ENCODE results near the gene ESPNL.
"Not testable (repeated sequence)": the region's sequence is repeated elsewhere in the genome, so short reads cannot be mapped to it uniquely, and the experiment has no call there.

ESPNL gene

GRCh38 chr2:238160206-238161129 is 60.3 kb downstream of the ESPNL start:
- no peak for DNase-seq
- in situ Hi-C loops (cut with HindIII; ENCODE audit: low pct_ligation_motif_present, low pct_unique_long_range_greater_than_20kb, low sequenced_read_pairs) = no loop called here

GRCh38 chr2:238161291-238162051 is 61.3 kb downstream of the ESPNL start:
- in situ Hi-C loops (cut with HindIII; ENCODE audit: low pct_ligation_motif_present, low pct_unique_long_range_greater_than_20kb, low sequenced_read_pairs) = no loop called here
- no peak for DNase-seq

GRCh38 chr2:238162251-238162845 is 62.2 kb downstream of the ESPNL start:
- no peak for DNase-seq
- in situ Hi-C loops (cut with HindIII; ENCODE audit: low pct_ligation_motif_present, low pct_unique_long_range_greater_than_20kb, low sequenced_read_pairs) = no loop called here

GRCh38 chr2:238162846-238163441 is 62.8 kb downstream of the ESPNL start:
- in situ Hi-C loops (cut with HindIII; ENCODE audit: low pct_ligation_motif_present, low pct_unique_long_range_greater_than_20kb, low sequenced_read_pairs) = no loop called here
- DNase-seq = peak; percentile 57

GRCh38 chr2:238163481-238164198 is 63.5 kb downstream of the ESPNL start:
- in situ Hi-C loops (cut with HindIII; ENCODE audit: low pct_ligation_motif_present, low pct_unique_long_range_greater_than_20kb, low sequenced_read_pairs) = no loop called here
- no peak for DNase-seq

- DNase-seq = no peak
- in situ Hi-C loops (cut with HindIII; ENCODE audit: low pct_ligation_motif_present, low pct_unique_long_range_greater_than_20kb, low sequenced_read_pairs) = no loop called here
Observed at GRCh38 chr2:238164906-238165287, 64.8 kb downstream of the ESPNL start.

- DNase-seq = no peak
- in situ Hi-C loops (cut with HindIII; ENCODE audit: low pct_ligation_motif_present, low pct_unique_long_range_greater_than_20kb, low sequenced_read_pairs) = no loop called here
Observed at GRCh38 chr2:238165288-238165921, 65.3 kb downstream of the ESPNL start.

GRCh38 chr2:238166391-238167343 is 66.5 kb downstream of the ESPNL start:
- in situ Hi-C loops (cut with HindIII; ENCODE audit: low pct_ligation_motif_present, low pct_unique_long_range_greater_than_20kb, low sequenced_read_pairs) = no loop called here
- DNase-seq = no peak

GRCh38 chr2:238167344-238167715 is 67.2 kb downstream of the ESPNL start:
- in situ Hi-C loops (cut with HindIII; ENCODE audit: low pct_ligation_motif_present, low pct_unique_long_range_greater_than_20kb, low sequenced_read_pairs) = no loop called here

GRCh38 chr2:238167761-238168160 is 67.6 kb downstream of the ESPNL start:
- DNase-seq = no peak
- in situ Hi-C loops (cut with HindIII; ENCODE audit: low pct_ligation_motif_present, low pct_unique_long_range_greater_than_20kb, low sequenced_read_pairs) = no loop called here

More at GRCh38 chr2:238167344-238167715, 67.2 kb downstream of the ESPNL start:
- DNase-seq = no peak

- in situ Hi-C loops (cut with HindIII; ENCODE audit: low pct_ligation_motif_present, low pct_unique_long_range_greater_than_20kb, low sequenced_read_pairs) = no loop called here
- DNase-seq = no peak
Observed at GRCh38 chr2:238168196-238169047, 68.3 kb downstream of the ESPNL start.

- DNase-seq = peak; percentile 56
- in situ Hi-C loops (cut with HindIII; ENCODE audit: low pct_ligation_motif_present, low pct_unique_long_range_greater_than_20kb, low sequenced_read_pairs) = no loop called here
Observed at GRCh38 chr2:238169048-238169707, 69.0 kb downstream of the ESPNL start.

GRCh38 chr2:238169708-238170251 is 69.6 kb downstream of the ESPNL start:
- in situ Hi-C loops (cut with HindIII; ENCODE audit: low pct_ligation_motif_present, low pct_unique_long_range_greater_than_20kb, low sequenced_read_pairs) = no loop called here

GRCh38 chr2:238170386-238171071 is 70.4 kb downstream of the ESPNL start:
- no peak for DNase-seq
- in situ Hi-C loops (cut with HindIII; ENCODE audit: low pct_ligation_motif_present, low pct_unique_long_range_greater_than_20kb, low sequenced_read_pairs) = no loop called here

More at GRCh38 chr2:238169708-238170251, 69.6 kb downstream of the ESPNL start:
- peak; percentile 91 for DNase-seq

- in situ Hi-C loops (cut with HindIII; ENCODE audit: low pct_ligation_motif_present, low pct_unique_long_range_greater_than_20kb, low sequenced_read_pairs); DNase-seq: not testable (repeated sequence)
Observed at GRCh38 chr2:238171072-238171431, 70.9 kb downstream of the ESPNL start.

All from ACHN (cell line).